22Rv1 (cell line): ENCODE results near the gene CSTB.

Experiments used
- H3K27ac ChIP-seq: fragments of 450-650 bp; 2 replicates; pipeline ENCODE4 v1.5.1; 2017
- CTCF ChIP-seq: fragments of 450-650 bp; IDR thresholded peaks from 2 replicates; pipeline ENCODE4 v1.5.1; 2017; ENCODE audit warnings: mild to moderate bottlenecking
- ZFX ChIP-seq: fragments of 450-650 bp; IDR thresholded peaks from 2 replicates; pipeline ENCODE4 v1.6.1; 2017; ENCODE audit warnings: antibody characterized with exemption, borderline replicate concordance

CSTB gene

GRCh38 chr21:43809346-43809799, 33.3 kb upstream of the CSTB start:
- no peak overlapping the region for H3K27ac ChIP-seq
- no peak for TF ChIP-seq ZFX
- TF ChIP-seq CTCF: no peak

GRCh38 chr21:43808832-43809251, 32.7 kb upstream of the CSTB start:
- H3K27ac ChIP-seq: no peak overlapping the region
- TF ChIP-seq ZFX: no peak
- no peak for TF ChIP-seq CTCF

GRCh38 chr21:43808367-43808766, 32.3 kb upstream of the CSTB start:
- TF ChIP-seq CTCF (no peak), ZFX (no peak)
- H3K27ac ChIP-seq: no peak overlapping the region

GRCh38 chr21:43806017-43806710, 30.1 kb upstream of the CSTB start:
- TF ChIP-seq ZFX (no peak), CTCF (no peak)
- no peak overlapping the region for H3K27ac ChIP-seq

GRCh38 chr21:43805275-43805800, 29.2 kb upstream of the CSTB start:
- TF ChIP-seq CTCF (no peak), ZFX (no peak)
- H3K27ac ChIP-seq: no peak overlapping the region

GRCh38 chr21:43803558-43804300, 27.6 kb upstream of the CSTB start:
- H3K27ac ChIP-seq: no peak overlapping the region
- TF ChIP-seq CTCF: no peak
- TF ChIP-seq ZFX: no peak
